ENCODE results near the gene PEMT. TPM values are rescaled to one million over a fixed set of nuclear protein-coding genes. Genes with fewer than 3 reads are reported as not detected.

Gene PEMT
- total RNA-seq, 2 donors from 2014 or later = 38.3 to 52.7 TPM

DNA sequence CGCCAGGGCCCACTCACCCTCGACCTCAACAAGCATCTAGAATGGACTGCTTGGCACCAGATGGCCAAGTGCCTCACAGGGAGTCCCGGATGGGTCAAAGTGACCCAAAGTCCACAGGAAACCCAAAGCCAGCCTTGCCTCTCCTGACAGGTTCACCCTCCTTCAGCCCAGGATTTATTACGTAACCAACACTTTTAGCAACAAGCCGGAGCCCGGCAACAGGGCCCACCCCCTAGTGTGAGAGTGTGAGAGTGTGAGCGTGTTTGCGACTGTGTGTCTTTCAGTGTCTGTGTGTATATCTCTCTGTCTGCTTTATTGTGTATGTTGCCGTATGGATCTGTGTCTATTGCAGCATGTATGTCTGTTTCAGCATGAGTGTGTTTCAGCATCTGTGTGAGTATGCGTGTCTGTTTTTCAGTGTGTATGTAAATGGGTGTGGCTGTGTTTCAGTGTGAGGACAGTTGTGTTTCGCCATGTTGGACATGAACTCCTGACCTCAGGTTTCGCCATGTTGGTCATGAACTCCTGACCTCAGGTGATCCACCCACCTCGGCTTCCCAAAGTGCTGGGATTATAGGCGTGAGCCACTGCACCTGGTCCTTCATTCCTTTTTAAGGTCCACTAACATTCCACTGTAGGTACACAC, 13.7 kb upstream of the PEMT start:
- peaks cover 7% of the 10 kb centered on the region for H3K4me1 Mint-ChIP-seq
- H3K9ac ChIP-seq (ENCODE audit: extremely low read depth, low read length, poor library complexity, severe bottlenecking) = no peak overlapping the region
- H3K27me3 Mint-ChIP-seq (ENCODE audit: insufficient read depth) = peaks cover 3% of the 10 kb centered on the region
- no peaks in the 10 kb centered on the region for H3K36me3 ChIP-seq (ENCODE audit: control insufficient read depth, insufficient read depth, low read length)
- WGBS, 2 experiments (ENCODE audit: insufficient coverage in 1 of 2, insufficient read length in 1 of 2) = 88 to 90% methylated on average over 10 to 14 of the region's 14 CpGs
- no peak overlapping the region for H3K4me3 Mint-ChIP-seq
- no peak for DNase-seq
- no peak overlapping the region for H3K4me3 ChIP-seq (ENCODE audit: low read length)
- no peaks in the 10 kb centered on the region for H3K4me1 ChIP-seq (ENCODE audit: control insufficient read depth, insufficient read depth, low read length)
- H3K9me3 ChIP-seq (ENCODE audit: control insufficient read depth, low read length) = no peaks in the 10 kb centered on the region
- no peaks in the 10 kb centered on the region for H3K27me3 ChIP-seq (ENCODE audit: control insufficient read depth, insufficient read depth, low read length, poor library complexity, severe bottlenecking)
- no peak overlapping the region for H3K27ac Mint-ChIP-seq
- no peaks in the 10 kb centered on the region for H3K36me3 Mint-ChIP-seq (ENCODE audit: low read depth)
- no peak overlapping the region for H3K27ac ChIP-seq (ENCODE audit: low read depth, low read length)
- TF ChIP-seq, protein P1, sequence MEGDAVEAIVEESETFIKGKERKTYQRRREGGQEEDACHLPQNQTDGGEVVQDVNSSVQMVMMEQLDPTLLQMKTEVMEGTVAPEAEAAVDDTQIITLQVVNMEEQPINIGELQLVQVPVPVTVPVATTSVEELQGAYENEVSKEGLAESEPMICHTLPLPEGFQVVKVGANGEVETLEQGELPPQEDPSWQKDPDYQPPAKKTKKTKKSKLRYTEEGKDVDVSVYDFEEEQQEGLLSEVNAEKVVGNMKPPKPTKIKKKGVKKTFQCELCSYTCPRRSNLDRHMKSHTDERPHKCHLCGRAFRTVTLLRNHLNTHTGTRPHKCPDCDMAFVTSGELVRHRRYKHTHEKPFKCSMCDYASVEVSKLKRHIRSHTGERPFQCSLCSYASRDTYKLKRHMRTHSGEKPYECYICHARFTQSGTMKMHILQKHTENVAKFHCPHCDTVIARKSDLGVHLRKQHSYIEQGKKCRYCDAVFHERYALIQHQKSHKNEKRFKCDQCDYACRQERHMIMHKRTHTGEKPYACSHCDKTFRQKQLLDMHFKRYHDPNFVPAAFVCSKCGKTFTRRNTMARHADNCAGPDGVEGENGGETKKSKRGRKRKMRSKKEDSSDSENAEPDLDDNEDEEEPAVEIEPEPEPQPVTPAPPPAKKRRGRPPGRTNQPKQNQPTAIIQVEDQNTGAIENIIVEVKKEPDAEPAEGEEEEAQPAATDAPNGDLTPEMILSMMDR (conservative IDR thresholded peaks at IDR 0.05) = no peak
- peaks cover 16% of the 10 kb centered on the region for H3K9me3 Mint-ChIP-seq

DNA sequence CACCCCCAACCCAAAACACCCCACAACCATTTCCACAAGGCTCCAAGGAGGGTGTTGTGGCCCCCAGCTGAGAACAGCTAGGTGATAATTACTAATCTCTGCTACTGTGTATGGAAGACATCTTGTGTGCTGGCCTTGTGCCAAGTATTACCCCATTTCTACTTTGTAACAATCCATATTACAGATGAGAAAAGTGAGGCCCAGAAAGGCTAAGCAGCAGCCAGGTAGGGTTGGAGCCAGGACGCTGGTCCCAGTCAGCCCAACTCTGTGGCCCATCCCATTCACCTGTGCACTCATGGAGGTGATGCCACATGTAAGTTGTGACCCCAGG, 12.4 kb upstream of the PEMT start:
- Histone ChIP-seq H3K9me3 (ENCODE audit: control insufficient read depth, low read length) (no peaks in the 10 kb centered on the region), H3K36me3 (ENCODE audit: control insufficient read depth, insufficient read depth, low read length) (no peaks in the 10 kb centered on the region), H3K4me3 (ENCODE audit: low read length) (no peak overlapping the region), H3K27me3 (ENCODE audit: control insufficient read depth, insufficient read depth, low read length, poor library complexity, severe bottlenecking) (no peaks in the 10 kb centered on the region), H3K4me1 (ENCODE audit: control insufficient read depth, insufficient read depth, low read length) (no peaks in the 10 kb centered on the region), H3K27ac (ENCODE audit: low read depth, low read length) (no peak overlapping the region), H3K9ac (ENCODE audit: extremely low read depth, low read length, poor library complexity, severe bottlenecking) (no peak overlapping the region)
- no peak for DNase-seq
- WGBS, 2 experiments (ENCODE audit: insufficient coverage in 1 of 2, insufficient read length in 1 of 2) = 95 to 100% methylated on average over 1 of the region's 1 CpG
- Mint-ChIP-seq H3K27ac (no peak overlapping the region), H3K36me3 (ENCODE audit: low read depth) (no peaks in the 10 kb centered on the region), H3K4me3 (no peak overlapping the region), H3K4me1 (peaks cover 7% of the 10 kb centered on the region), H3K27me3 (ENCODE audit: insufficient read depth) (peaks cover 3% of the 10 kb centered on the region), H3K9me3 (peaks cover 7% of the 10 kb centered on the region)
- TF ChIP-seq, protein P1 (conservative IDR thresholded peaks at IDR 0.05) = no peak

DNA sequence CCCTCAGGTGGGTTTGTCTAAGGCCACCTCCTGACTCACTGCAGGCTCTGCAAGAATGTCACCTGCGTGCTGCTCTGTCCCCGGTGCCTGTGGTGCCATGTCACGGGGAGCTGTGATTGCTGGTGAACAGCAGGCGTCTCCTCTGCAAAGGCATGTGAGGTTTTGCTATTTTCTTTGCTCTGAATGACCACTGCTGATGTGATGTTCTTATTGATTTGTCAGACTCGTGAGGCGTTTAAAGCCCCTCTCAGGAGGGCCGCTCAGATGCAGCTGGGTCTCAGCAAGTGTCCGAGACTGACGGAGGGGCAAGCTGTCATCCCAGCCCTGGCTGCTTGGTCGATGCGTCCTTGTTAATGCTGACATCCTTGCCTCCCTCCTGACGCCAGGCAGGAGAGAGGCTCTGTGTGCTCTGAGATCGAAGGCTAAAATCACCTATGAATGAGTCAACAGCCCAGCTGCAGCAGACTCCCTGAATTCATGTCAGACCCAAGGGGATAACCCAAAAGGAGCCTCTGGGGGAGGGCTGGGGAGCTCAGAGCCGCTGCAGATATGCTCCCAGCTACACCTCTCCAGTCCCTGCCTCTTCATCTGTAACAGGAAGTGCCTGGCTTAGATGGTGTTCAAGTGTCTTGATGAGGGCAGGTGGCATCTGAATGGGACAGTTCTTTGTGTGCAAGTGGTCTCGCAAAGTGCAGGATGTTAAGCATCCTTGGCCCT, 11.8 kb upstream of the PEMT start:
- H3K27ac ChIP-seq (ENCODE audit: low read depth, low read length) = no peak overlapping the region
- no peak overlapping the region for H3K9ac ChIP-seq (ENCODE audit: extremely low read depth, low read length, poor library complexity, severe bottlenecking)
- Mint-ChIP-seq H3K36me3 (ENCODE audit: low read depth) (no peaks in the 10 kb centered on the region), H3K9me3 (peaks cover 5% of the 10 kb centered on the region), H3K27ac (no peak overlapping the region), H3K27me3 (ENCODE audit: insufficient read depth) (peaks cover 3% of the 10 kb centered on the region), H3K4me1 (peaks cover 7% of the 10 kb centered on the region), H3K4me3 (no peak overlapping the region)
- TF ChIP-seq, protein P1 (conservative IDR thresholded peaks at IDR 0.05) = no peak
- no peaks in the 10 kb centered on the region for H3K4me1 ChIP-seq (ENCODE audit: control insufficient read depth, insufficient read depth, low read length)
- no peaks in the 10 kb centered on the region for H3K36me3 ChIP-seq (ENCODE audit: control insufficient read depth, insufficient read depth, low read length)
- H3K9me3 ChIP-seq (ENCODE audit: control insufficient read depth, low read length) = no peaks in the 10 kb centered on the region
- no peaks in the 10 kb centered on the region for H3K27me3 ChIP-seq (ENCODE audit: control insufficient read depth, insufficient read depth, low read length, poor library complexity, severe bottlenecking)
- peak; percentile 72 for DNase-seq
- no peak overlapping the region for H3K4me3 ChIP-seq (ENCODE audit: low read length)
- 59 to 77% methylated on average over 11 to 15 of the region's 15 CpGs for WGBS, 2 experiments (ENCODE audit: insufficient coverage in 1 of 2, insufficient read length in 1 of 2)
